HepG2 (cell line): ENCODE data around the gene SEC16A. TPM values are rescaled to one million over a fixed set of nuclear protein-coding genes. Genes with fewer than 3 reads are reported as not detected.
A peak's percentile ranks its signal among the peaks of the same experiment; 100 is the strongest.

ENCODE experiments used
- ADNP ChIP-seq: sonication (generic); formaldehyde crosslinking; IDR thresholded peaks from 2 replicates; pipeline ENCODE4 v1.4.0; 2020; ENCODE audit warnings: missing genetic modification reagents
- ATM ChIP-seq: fragments of 450-650 bp; IDR thresholded peaks from 2 replicates; pipeline ENCODE4 v1.7.1; 2017; ENCODE audit warnings: mild to moderate bottlenecking, borderline replicate concordance
- EP300 ChIP-seq, 3 experiments: sonication (generic) in 1 of 3; formaldehyde crosslinking in 1 of 3; IDR thresholded peaks; 2 replicates each; pipeline versions ENCODE4 v1.5.1 to v1.6.1; 2011 to 2020; ENCODE audit warnings: low read depth in 2 of 3, low read length in 2 of 3, borderline replicate concordance in 1 of 3, improper control_type of control experiment in 1 of 3, mild to moderate bottlenecking in 1 of 3, missing genetic modification reagents in 1 of 3, moderate library complexity in 1 of 3
- IKZF1 ChIP-seq: fragments of 450-650 bp; IDR thresholded peaks from 2 replicates; pipeline ENCODE4 v1.7.1; 2016
- POLR2A ChIP-seq, 2 experiments: IDR thresholded peaks; 2 replicates each; pipeline ENCODE4 v1.6.1; 2011; ENCODE audit warnings: low read depth in 2 of 2, low read length in 2 of 2, mild to moderate bottlenecking in 1 of 2, moderate library complexity in 1 of 2; ENCODE audit not compliant: insufficient read depth in 1 of 2
- SIN3A ChIP-seq: IDR thresholded peaks from 2 replicates; pipeline ENCODE4 v1.6.1; 2011; ENCODE audit warnings: low read depth, mild to moderate bottlenecking, control low read depth, low read length, borderline replicate concordance
- YEATS4 ChIP-seq: sonication (generic); formaldehyde crosslinking; IDR thresholded peaks from 2 replicates; pipeline ENCODE4 v1.4.0; 2020; ENCODE audit warnings: missing genetic modification reagents, borderline replicate concordance
- ZBTB38 ChIP-seq: sonication (generic); formaldehyde crosslinking; IDR thresholded peaks from 2 replicates; pipeline ENCODE4 v1.5.1; 2020; ENCODE audit warnings: mild to moderate bottlenecking, missing genetic modification reagents
- ZMYM3 ChIP-seq: sonication (generic); formaldehyde crosslinking; IDR thresholded peaks from 2 replicates; pipeline ENCODE4 v1.5.1; 2020; ENCODE audit warnings: mild to moderate bottlenecking, missing genetic modification reagents
- ZNF225 ChIP-seq: sonication (generic); formaldehyde crosslinking; IDR thresholded peaks from 2 replicates; pipeline ENCODE4 v1.4.0; 2020; ENCODE audit warnings: mild to moderate bottlenecking, missing genetic modification reagents
- ZNF619 ChIP-seq: sonication (generic); formaldehyde crosslinking; IDR thresholded peaks from 2 replicates; pipeline ENCODE4 v1.4.0; 2020; ENCODE audit warnings: mild to moderate bottlenecking, missing genetic modification reagents
- ZNF713 ChIP-seq: sonication (generic); formaldehyde crosslinking; IDR thresholded peaks from 2 replicates; pipeline ENCODE4 v1.4.0; 2020; ENCODE audit warnings: mild to moderate bottlenecking, missing genetic modification reagents
- polyA plus RNA-seq, 8 experiments: library from polyadenylated mRNA; depleted of rRNA in 3 of 8; stranded (reverse) in 7 of 8; unstranded in 1 of 8; fragments of >200 nt; fragmentation: Illumina TruSeq in 4 of 8; extraction: Trizol in 4 of 8; gene quantifications; 2 replicates each; pipeline versions ENCODE4 v1.2.1 to v1.2.3, GENCODE V29; 2011 to 2016; ENCODE audit warnings: low read depth in 4 of 8, missing spikeins in 1 of 8, mixed read lengths in 1 of 8; ENCODE audit not compliant: insufficient read depth in 1 of 8
- total RNA-seq, 5 experiments: library from RNA; depleted of rRNA; stranded (reverse); fragments of >200 nt; fragmentation: Illumina TruSeq; extraction: Trizol; gene quantifications; 2 replicates each; pipeline ENCODE4 v1.2.3, GENCODE V29; 2016; ENCODE audit warnings: low read depth in 1 of 5
- TF ChIP-seq, protein P1 (sequence below): sonication (generic); formaldehyde crosslinking; IDR thresholded peaks from 2 replicates; pipeline ENCODE4 v1.5.0; 2020; ENCODE audit warnings: mild to moderate bottlenecking, missing genetic modification reagents
- TF ChIP-seq, protein P2 (sequence below): sonication (generic); formaldehyde crosslinking; IDR thresholded peaks from 2 replicates; pipeline ENCODE4 v1.9.0; 2022; ENCODE audit warnings: low read depth, missing genetic modification reagents
- TF ChIP-seq, protein P3 (sequence below): sonication (generic); formaldehyde crosslinking; IDR thresholded peaks from 2 replicates; pipeline ENCODE4 v1.4.0; 2020; ENCODE audit warnings: missing genetic modification reagents
- TF ChIP-seq, protein P4 (sequence below): sonication (generic); formaldehyde crosslinking; conservative IDR thresholded peaks from 2 replicates; pipeline ENCODE4 v1.8.1; 2023; ENCODE audit warnings: missing genetic modification reagents
- TF ChIP-seq, protein P5 (sequence below): sonication (generic); formaldehyde crosslinking; IDR thresholded peaks from 2 replicates; pipeline ENCODE4 v1.5.0; 2020; ENCODE audit warnings: mild to moderate bottlenecking, missing genetic modification reagents, borderline replicate concordance

Gene SEC16A
- total and polyA plus RNA-seq, 2 of the 13 experiments (the other 11 are each of a cell fraction or from before 2014, with no cell fraction given) = 15.9 to 18.9 TPM

DNA sequence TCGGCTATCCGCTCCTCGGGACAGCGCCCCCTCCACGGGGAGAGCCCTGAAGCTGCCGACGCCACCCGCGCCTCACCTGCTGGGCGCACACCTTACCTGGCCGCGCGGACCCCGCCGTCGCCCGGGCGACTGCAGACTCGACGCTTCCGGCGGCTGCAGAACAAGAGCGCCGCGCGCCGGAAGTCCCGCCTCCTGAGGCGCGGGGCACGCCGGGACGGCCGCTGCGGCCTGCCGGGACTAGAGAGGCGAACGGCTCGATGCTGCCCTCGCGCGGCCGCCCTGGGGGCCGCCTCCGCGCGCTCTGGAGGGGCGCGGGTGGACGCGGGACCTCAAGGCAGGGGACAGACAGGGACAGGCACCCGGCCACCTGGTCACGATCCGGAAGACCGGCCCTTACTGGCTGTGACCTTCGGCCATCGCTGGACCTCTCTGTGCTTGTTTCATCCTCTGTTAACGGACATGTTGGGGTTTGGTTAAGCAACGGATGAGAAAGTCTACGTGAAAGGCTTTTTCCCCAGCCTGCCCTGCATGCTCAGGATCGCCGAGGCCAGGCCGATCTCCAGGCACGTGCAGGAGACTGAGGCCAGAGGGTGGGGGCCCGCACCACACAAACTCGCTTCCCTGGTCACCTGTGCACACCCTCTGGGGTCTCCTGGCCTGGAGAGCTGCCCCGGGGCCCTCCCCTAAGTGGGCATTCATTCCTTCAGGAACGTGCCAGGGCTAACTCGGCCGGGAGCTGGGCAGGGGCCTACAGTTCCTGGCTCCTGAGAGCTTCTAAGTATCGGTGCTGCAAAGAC lies 82.6 kb downstream of the SEC16A start, which contains the start of gene SNAPC4 (continued):
- TF ChIP-seq SIN3A = peak; percentile 83; the same call in 1 of the 2 replicates
- TF ChIP-seq, protein P1, sequence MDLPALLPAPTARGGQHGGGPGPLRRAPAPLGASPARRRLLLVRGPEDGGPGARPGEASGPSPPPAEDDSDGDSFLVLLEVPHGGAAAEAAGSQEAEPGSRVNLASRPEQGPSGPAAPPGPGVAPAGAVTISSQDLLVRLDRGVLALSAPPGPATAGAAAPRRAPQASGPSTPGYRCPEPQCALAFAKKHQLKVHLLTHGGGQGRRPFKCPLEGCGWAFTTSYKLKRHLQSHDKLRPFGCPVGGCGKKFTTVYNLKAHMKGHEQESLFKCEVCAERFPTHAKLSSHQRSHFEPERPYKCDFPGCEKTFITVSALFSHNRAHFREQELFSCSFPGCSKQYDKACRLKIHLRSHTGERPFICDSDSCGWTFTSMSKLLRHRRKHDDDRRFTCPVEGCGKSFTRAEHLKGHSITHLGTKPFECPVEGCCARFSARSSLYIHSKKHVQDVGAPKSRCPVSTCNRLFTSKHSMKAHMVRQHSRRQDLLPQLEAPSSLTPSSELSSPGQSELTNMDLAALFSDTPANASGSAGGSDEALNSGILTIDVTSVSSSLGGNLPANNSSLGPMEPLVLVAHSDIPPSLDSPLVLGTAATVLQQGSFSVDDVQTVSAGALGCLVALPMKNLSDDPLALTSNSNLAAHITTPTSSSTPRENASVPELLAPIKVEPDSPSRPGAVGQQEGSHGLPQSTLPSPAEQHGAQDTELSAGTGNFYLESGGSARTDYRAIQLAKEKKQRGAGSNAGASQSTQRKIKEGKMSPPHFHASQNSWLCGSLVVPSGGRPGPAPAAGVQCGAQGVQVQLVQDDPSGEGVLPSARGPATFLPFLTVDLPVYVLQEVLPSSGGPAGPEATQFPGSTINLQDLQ (CRISPR knock-in tag) = no peak
- no peak for TF ChIP-seq ZMYM3
- no peak for TF ChIP-seq IKZF1
- TF ChIP-seq ZNF619 (CRISPR knock-in tag) = peak; percentile 63
- no peak for TF ChIP-seq EP300 (IDR thresholded peaks at IDR 0.05; ENCODE audit: low read depth in 2 of 2, low read length in 2 of 2)
- TF ChIP-seq EP300 (CRISPR knock-in tag; IDR thresholded peaks at IDR 0.05; ENCODE audit: borderline replicate concordance) = peak; percentile 15; the same call in 1 of the 2 replicates
- peak; percentile 57 to 86; a peak in 3 of 4 replicates for TF ChIP-seq POLR2A (IDR thresholded peaks at IDR 0.05; ENCODE audit: insufficient read depth in 1 of 2, low read depth in 2 of 2, low read length in 2 of 2)
- TF ChIP-seq ATM = no peak
- peak; percentile 85 for TF ChIP-seq ZBTB38 (CRISPR knock-in tag)
- TF ChIP-seq, protein P2, sequence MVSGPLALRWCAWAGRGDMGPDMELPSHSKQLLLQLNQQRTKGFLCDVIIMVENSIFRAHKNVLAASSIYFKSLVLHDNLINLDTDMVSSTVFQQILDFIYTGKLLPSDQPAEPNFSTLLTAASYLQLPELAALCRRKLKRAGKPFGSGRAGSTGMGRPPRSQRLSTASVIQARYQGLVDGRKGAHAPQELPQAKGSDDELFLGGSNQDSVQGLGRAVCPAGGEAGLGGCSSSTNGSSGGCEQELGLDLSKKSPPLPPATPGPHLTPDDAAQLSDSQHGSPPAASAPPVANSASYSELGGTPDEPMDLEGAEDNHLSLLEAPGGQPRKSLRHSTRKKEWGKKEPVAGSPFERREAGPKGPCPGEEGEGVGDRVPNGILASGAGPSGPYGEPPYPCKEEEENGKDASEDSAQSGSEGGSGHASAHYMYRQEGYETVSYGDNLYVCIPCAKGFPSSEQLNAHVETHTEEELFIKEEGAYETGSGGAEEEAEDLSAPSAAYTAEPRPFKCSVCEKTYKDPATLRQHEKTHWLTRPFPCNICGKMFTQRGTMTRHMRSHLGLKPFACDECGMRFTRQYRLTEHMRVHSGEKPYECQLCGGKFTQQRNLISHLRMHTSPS (CRISPR knock-in tag) = no peak
- TF ChIP-seq ZNF225 (CRISPR knock-in tag) = no peak; the same call in 1 of the 2 replicates
- TF ChIP-seq ADNP (CRISPR knock-in tag) = no peak
- TF ChIP-seq, protein P3, sequence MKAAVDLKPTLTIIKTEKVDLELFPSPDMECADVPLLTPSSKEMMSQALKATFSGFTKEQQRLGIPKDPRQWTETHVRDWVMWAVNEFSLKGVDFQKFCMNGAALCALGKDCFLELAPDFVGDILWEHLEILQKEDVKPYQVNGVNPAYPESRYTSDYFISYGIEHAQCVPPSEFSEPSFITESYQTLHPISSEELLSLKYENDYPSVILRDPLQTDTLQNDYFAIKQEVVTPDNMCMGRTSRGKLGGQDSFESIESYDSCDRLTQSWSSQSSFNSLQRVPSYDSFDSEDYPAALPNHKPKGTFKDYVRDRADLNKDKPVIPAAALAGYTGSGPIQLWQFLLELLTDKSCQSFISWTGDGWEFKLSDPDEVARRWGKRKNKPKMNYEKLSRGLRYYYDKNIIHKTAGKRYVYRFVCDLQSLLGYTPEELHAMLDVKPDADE (CRISPR knock-in tag) = no peak
- TF ChIP-seq, protein P4, sequence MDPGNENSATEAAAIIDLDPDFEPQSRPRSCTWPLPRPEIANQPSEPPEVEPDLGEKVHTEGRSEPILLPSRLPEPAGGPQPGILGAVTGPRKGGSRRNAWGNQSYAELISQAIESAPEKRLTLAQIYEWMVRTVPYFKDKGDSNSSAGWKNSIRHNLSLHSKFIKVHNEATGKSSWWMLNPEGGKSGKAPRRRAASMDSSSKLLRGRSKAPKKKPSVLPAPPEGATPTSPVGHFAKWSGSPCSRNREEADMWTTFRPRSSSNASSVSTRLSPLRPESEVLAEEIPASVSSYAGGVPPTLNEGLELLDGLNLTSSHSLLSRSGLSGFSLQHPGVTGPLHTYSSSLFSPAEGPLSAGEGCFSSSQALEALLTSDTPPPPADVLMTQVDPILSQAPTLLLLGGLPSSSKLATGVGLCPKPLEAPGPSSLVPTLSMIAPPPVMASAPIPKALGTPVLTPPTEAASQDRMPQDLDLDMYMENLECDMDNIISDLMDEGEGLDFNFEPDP (CRISPR knock-in tag) = 0 out of 2 replicates have a peak, but pooled peaks have one; percentile 75
- TF ChIP-seq, protein P5, sequence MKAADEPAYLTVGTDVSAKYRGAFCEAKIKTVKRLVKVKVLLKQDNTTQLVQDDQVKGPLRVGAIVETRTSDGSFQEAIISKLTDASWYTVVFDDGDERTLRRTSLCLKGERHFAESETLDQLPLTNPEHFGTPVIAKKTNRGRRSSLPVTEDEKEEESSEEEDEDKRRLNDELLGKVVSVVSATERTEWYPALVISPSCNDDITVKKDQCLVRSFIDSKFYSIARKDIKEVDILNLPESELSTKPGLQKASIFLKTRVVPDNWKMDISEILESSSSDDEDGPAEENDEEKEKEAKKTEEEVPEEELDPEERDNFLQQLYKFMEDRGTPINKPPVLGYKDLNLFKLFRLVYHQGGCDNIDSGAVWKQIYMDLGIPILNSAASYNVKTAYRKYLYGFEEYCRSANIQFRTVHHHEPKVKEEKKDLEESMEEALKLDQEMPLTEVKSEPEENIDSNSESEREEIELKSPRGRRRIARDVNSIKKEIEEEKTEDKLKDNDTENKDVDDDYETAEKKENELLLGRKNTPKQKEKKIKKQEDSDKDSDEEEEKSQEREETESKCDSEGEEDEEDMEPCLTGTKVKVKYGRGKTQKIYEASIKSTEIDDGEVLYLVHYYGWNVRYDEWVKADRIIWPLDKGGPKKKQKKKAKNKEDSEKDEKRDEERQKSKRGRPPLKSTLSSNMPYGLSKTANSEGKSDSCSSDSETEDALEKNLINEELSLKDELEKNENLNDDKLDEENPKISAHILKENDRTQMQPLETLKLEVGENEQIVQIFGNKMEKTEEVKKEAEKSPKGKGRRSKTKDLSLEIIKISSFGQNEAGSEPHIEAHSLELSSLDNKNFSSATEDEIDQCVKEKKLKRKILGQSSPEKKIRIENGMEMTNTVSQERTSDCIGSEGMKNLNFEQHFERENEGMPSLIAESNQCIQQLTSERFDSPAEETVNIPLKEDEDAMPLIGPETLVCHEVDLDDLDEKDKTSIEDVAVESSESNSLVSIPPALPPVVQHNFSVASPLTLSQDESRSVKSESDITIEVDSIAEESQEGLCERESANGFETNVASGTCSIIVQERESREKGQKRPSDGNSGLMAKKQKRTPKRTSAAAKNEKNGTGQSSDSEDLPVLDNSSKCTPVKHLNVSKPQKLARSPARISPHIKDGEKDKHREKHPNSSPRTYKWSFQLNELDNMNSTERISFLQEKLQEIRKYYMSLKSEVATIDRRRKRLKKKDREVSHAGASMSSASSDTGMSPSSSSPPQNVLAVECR = peak; percentile 88
- peak; percentile 34; the same call in 1 of the 2 replicates for TF ChIP-seq YEATS4 (CRISPR knock-in tag)
- 0 out of 2 replicates have a peak, but pooled peaks have one; percentile 91 for TF ChIP-seq ZNF713 (CRISPR knock-in tag)
